ENCODE measurements around the gene RABEP2. TPM values are rescaled to one million over a fixed set of nuclear protein-coding genes. Genes with fewer than 3 reads are reported as not detected.

Gene RABEP2
- total RNA-seq, 4 donors from 2014 or later, result 18.9 to 30.2 (median 24.9) TPM

- peaks cover 0 to 22% of the 10 kb centered on the region in 2 donors for H3K36me3 ChIP-seq
- WGBS, 2 donors (ENCODE audit: low coverage in 1 of 2), result 40% methylated on average over 1 of the region's 2 CpGs; no CpG with 5 or more reads in 1 of the 2 donors
- no peaks in the 10 kb centered on the region for H3K9me3 ChIP-seq
- peaks cover 0 to 18% (median 12%) of the 10 kb centered on the region in 3 donors for H3K4me1 ChIP-seq
- no peak overlapping the region for H3K27ac ChIP-seq
- peaks cover 27% of the 10 kb centered on the region for H3K27me3 ChIP-seq
- ATAC-seq, result no peak
- TF ChIP-seq POLR2A (IDR thresholded peaks at IDR 0.05) (no peak), EP300 (IDR thresholded peaks at IDR 0.05) (no peak), POLR2AphosphoS5 (IDR thresholded peaks at IDR 0.05) (no peak)
- TF ChIP-seq, protein P1, sequence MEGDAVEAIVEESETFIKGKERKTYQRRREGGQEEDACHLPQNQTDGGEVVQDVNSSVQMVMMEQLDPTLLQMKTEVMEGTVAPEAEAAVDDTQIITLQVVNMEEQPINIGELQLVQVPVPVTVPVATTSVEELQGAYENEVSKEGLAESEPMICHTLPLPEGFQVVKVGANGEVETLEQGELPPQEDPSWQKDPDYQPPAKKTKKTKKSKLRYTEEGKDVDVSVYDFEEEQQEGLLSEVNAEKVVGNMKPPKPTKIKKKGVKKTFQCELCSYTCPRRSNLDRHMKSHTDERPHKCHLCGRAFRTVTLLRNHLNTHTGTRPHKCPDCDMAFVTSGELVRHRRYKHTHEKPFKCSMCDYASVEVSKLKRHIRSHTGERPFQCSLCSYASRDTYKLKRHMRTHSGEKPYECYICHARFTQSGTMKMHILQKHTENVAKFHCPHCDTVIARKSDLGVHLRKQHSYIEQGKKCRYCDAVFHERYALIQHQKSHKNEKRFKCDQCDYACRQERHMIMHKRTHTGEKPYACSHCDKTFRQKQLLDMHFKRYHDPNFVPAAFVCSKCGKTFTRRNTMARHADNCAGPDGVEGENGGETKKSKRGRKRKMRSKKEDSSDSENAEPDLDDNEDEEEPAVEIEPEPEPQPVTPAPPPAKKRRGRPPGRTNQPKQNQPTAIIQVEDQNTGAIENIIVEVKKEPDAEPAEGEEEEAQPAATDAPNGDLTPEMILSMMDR (IDR thresholded peaks at IDR 0.05), result no peak
- no peak overlapping the region for H3K4me3 ChIP-seq
Observed at GRCh38 chr16:28877655-28878000, 47.4 kb downstream of the RABEP2 start.

DNA sequence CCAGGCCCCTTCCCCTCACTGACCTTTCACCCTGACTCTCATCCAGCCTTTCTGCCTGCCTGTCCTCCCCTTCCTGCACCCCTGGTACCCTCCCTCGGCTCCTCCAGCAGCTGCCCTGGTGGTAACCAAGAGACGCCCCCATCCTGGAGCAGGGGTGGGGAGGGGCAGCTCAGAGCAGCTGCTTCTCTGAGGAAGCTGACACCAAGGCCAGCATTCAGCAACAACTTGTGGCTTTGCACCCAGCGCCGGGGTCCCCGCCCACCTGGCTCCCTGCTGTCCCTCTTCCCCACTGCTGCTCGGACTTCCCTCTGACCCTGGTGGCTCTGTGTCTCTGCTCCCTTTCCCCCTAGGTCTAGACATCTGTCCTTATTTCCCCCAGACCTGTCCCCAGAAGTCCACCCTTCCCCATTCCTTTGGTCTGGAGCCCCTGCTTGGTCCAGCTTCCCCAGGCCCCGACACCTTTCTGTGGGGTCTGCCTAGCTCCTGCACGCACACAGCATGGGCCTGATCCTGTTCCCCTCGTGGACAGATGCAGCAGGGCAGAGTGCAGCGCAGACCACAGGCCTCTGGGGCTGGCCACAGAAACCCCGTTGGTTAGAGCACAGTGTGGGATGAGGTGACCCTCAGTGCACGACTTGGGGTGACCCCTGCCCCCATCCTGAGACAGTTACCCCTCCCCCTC is 47.9 kb downstream of the RABEP2 start:
- Histone ChIP-seq H3K36me3 (peaks cover 0 to 27% of the 10 kb centered on the region in 2 donors), H3K27ac (no peak overlapping the region), H3K9me3 (no peaks in the 10 kb centered on the region), H3K4me1 (peaks cover 0 to 18% (median 12%) of the 10 kb centered on the region in 3 donors), H3K4me3 (no peak overlapping the region), H3K27me3 (peaks cover 22% of the 10 kb centered on the region)
- no peak for ATAC-seq
- 38% methylated on average over 4 of the region's 12 CpGs; no CpG with 5 or more reads in 1 of the 2 donors for WGBS, 2 donors (ENCODE audit: low coverage in 1 of 2)
- TF ChIP-seq POLR2A (IDR thresholded peaks at IDR 0.05) (no peak), EP300 (IDR thresholded peaks at IDR 0.05) (no peak), POLR2AphosphoS5 (IDR thresholded peaks at IDR 0.05) (no peak)
- TF ChIP-seq, protein P1 (IDR thresholded peaks at IDR 0.05), result no peak

GRCh38 chr16:28876019-28876659 is 48.9 kb downstream of the RABEP2 start:
- peaks cover 13% of the 10 kb centered on the region for H3K27me3 ChIP-seq
- H3K4me1 ChIP-seq, result peaks cover 0 to 18% (median 12%) of the 10 kb centered on the region in 3 donors
- peaks cover 0 to 37% of the 10 kb centered on the region in 2 donors for H3K36me3 ChIP-seq
- no peak overlapping the region for H3K4me3 ChIP-seq
- 64% methylated on average over 3 of the region's 17 CpGs; no CpG with 5 or more reads in 1 of the 2 donors for WGBS, 2 donors (ENCODE audit: low coverage in 1 of 2)
- TF ChIP-seq, protein P1 (IDR thresholded peaks at IDR 0.05), result no peak
- TF ChIP-seq EP300 (IDR thresholded peaks at IDR 0.05) (no peak), POLR2A (IDR thresholded peaks at IDR 0.05) (no peak), POLR2AphosphoS5 (IDR thresholded peaks at IDR 0.05) (no peak)
- H3K9me3 ChIP-seq, result no peaks in the 10 kb centered on the region
- H3K27ac ChIP-seq, result no peak overlapping the region
- no peak for ATAC-seq

- Histone ChIP-seq H3K4me3 (no peak overlapping the region), H3K36me3 (peaks cover 0 to 45% of the 10 kb centered on the region in 2 donors), H3K4me1 (peaks cover 0 to 15% (median 10%) of the 10 kb centered on the region in 3 donors), H3K27me3 (peaks cover 5% of the 10 kb centered on the region), H3K9me3 (no peaks in the 10 kb centered on the region), H3K27ac (no peak overlapping the region)
- no peak for TF ChIP-seq POLR2A (IDR thresholded peaks at IDR 0.05)
- ATAC-seq, result no peak
- WGBS, 2 donors (ENCODE audit: low coverage in 1 of 2), result 32 to 63% methylated on average over 3 to 5 of the region's 13 CpGs
Observed at GRCh38 chr16:28875134-28876018, 49.7 kb downstream of the RABEP2 start.

DNA sequence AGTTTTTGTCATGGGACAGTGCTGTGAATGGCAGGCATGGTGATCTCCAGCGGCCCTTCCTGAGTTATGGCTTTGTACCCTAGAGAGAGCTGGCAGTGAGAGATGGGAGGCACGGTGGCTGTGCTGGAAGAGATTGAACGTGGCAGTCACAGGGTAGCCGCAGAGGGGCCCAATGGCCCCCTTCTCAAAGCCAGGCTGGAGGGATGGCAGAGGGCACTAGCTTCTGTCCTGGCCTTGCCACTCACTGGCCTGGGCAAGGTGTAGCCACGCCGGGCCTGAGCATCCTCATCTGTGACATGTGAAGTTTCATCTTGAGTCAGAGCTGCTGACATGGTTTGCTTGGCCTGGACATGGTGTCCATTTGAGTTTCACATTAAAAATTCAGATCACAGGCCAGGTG is 50.6 kb downstream of the RABEP2 start:
- Histone ChIP-seq H3K27me3 (no peaks in the 10 kb centered on the region), H3K36me3 (peaks cover 0 to 54% of the 10 kb centered on the region in 2 donors), H3K27ac (no peak overlapping the region), H3K9me3 (no peaks in the 10 kb centered on the region), H3K4me1 (peaks cover 0 to 6% (median 5%) of the 10 kb centered on the region in 3 donors), H3K4me3 (no peak overlapping the region)
- TF ChIP-seq POLR2AphosphoS5 (IDR thresholded peaks at IDR 0.05), result no peak
- TF ChIP-seq POLR2A (IDR thresholded peaks at IDR 0.05), result no peak
- no peak for TF ChIP-seq EP300 (IDR thresholded peaks at IDR 0.05)
- TF ChIP-seq, protein P1 (IDR thresholded peaks at IDR 0.05), result no peak
- no peak for ATAC-seq
- WGBS, 2 donors (ENCODE audit: low coverage in 1 of 2), result 20% methylated on average over 1 of the region's 6 CpGs; no CpG with 5 or more reads in 1 of the 2 donors

All from gastroesophageal sphincter (tissue), 4 donors.